ENCODE data around the gene BRAT1.

DNA sequence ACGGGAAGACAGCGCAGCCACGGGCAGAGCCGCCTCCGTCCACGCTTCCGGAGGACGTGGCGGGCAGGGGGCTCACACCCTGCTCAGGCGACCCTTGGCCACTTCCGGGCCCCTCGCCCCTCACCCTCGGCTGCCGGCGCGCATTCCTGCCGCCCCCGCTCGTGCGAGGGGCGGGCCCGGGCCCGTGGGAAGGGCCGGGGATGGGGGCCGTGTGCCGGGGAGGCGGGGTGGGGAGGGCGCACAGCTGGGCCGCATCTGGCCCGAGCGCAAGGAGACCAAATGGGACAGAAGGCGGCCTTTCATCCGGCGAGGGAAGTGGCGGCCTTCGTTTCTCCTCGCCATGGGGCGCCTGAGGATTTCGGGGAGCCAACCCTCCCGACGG, 36.6 kb downstream of the BRAT1 start:
- TF ChIP-seq, protein P1, sequence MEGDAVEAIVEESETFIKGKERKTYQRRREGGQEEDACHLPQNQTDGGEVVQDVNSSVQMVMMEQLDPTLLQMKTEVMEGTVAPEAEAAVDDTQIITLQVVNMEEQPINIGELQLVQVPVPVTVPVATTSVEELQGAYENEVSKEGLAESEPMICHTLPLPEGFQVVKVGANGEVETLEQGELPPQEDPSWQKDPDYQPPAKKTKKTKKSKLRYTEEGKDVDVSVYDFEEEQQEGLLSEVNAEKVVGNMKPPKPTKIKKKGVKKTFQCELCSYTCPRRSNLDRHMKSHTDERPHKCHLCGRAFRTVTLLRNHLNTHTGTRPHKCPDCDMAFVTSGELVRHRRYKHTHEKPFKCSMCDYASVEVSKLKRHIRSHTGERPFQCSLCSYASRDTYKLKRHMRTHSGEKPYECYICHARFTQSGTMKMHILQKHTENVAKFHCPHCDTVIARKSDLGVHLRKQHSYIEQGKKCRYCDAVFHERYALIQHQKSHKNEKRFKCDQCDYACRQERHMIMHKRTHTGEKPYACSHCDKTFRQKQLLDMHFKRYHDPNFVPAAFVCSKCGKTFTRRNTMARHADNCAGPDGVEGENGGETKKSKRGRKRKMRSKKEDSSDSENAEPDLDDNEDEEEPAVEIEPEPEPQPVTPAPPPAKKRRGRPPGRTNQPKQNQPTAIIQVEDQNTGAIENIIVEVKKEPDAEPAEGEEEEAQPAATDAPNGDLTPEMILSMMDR (IDR thresholded peaks at IDR 0.05) = no peak
- no peak for TF ChIP-seq POLR2A (IDR thresholded peaks at IDR 0.05)
- TF ChIP-seq EP300 (IDR thresholded peaks at IDR 0.05) = no peak

All from sigmoid colon (tissue), 4 donors.